HepG2 (cell line): ENCODE data around the gene POPDC2. TPM values are rescaled to one million over a fixed set of nuclear protein-coding genes. Genes with fewer than 3 reads are reported as not detected.

Source experiments
- ATAC-seq: fragments of 200-7000 bp; cut with Tn5 transposase; 3 replicates; pipeline ENCODE4 v1.9.1; 2020; ENCODE audit warnings: mild to moderate bottlenecking, moderate library complexity
- BruUV-seq: library from RNA; stranded (reverse); fragments of 400-500 nt; replicated peaks from 2 replicates; lab custom pipeline; 2021; lab: Mats Ljungman, UMichigan
- CTCF ChIA-PET: fragments of 300-600 bp; formaldehyde crosslinking; extraction: SDS; loops from one replicate; lab custom pipeline; 2021; ENCODE audit warnings: low total read pairs, inconsistent platforms, low intra/inter-chr PET ratio; lab: Yijun Ruan, JAX
- POLR2A ChIA-PET: fragments of 350-600 bp; sonication (Branson Sonifier 250); formaldehyde crosslinking; loops from one replicate; lab custom pipeline; 2020; ENCODE audit warnings: antibody characterized with exemption, inconsistent platforms; lab: Yijun Ruan, JAX
- DNase-seq: peaks from one replicate; pipeline ENCODE4 v3.0.0-alpha.2; 2015; ENCODE audit warnings: low spot score
- FAIRE-seq: peaks from 3 replicates; lab custom pipeline; 2011; peaks lifted over from hg19 to GRCh38; lab: Jason Lieb, UNC
- H2AFZ ChIP-seq: one replicate; pipeline ENCODE4 v1.6.1; 2011; ENCODE audit warnings: low read length, inconsistent platforms
- H3K27ac ChIP-seq: fragments of 300-600 bp; 3 replicates; pipeline ENCODE4 v1.8.0; 2011; ENCODE audit warnings: mixed run types, mild to moderate bottlenecking, mixed read lengths, low read length, inconsistent platforms; ENCODE audit not compliant: insufficient read depth; ENCODE audit errors: extremely low read length
- H3K27me3 ChIP-seq, 2 experiments: fragments of 200-600 bp in 1 of 2; 2 replicates in 1 of 2; 3 replicates in 1 of 2; pipeline versions ENCODE4 v1.6.0 to v1.8.0; 2011; ENCODE audit warnings: low read length in 2 of 2, mild to moderate bottlenecking in 2 of 2, moderate library complexity in 2 of 2, inconsistent platforms in 1 of 2; ENCODE audit not compliant: insufficient read depth in 2 of 2, control insufficient read depth in 1 of 2
- H3K36me3 ChIP-seq, 2 experiments: fragments of 200-600 bp in 1 of 2; replicated peaks in 1 of 2; 2 replicates in 1 of 2; 3 replicates in 1 of 2; pipeline versions ENCODE4 v1.5.1 to v1.8.0; 2011; ENCODE audit warnings: low read length in 2 of 2, inconsistent platforms in 1 of 2; ENCODE audit not compliant: insufficient read depth in 2 of 2, control insufficient read depth in 1 of 2
- H3K4me1 ChIP-seq: 2 replicates; pipeline ENCODE4 v1.5.1; 2012; ENCODE audit warnings: low read length, inconsistent platforms; ENCODE audit not compliant: insufficient read depth
- H3K4me2 ChIP-seq: 2 replicates; pipeline ENCODE4 v1.6.0; 2011; ENCODE audit warnings: low read depth, low read length, inconsistent platforms
- H3K4me3 ChIP-seq, 3 experiments: fragments of 200-600 bp in 1 of 3; sonication (generic), shearing (Covaris generic) in 1 of 3; replicated peaks in 1 of 3; 2 replicates each; pipeline ENCODE4 v1.5.1; 2011 to 2016; ENCODE audit warnings: low read length in 3 of 3, inconsistent platforms in 2 of 3, low read depth in 2 of 3, mild to moderate bottlenecking in 2 of 3, control low read depth in 1 of 3, mixed read lengths in 1 of 3; ENCODE audit not compliant: insufficient read depth in 1 of 3
- H3K79me2 ChIP-seq: one replicate; pipeline ENCODE4 v1.6.1; 2011; ENCODE audit warnings: low read length, inconsistent platforms; ENCODE audit not compliant: insufficient read depth
- H3K9ac ChIP-seq: 2 replicates; pipeline ENCODE4 v1.6.0; 2011; ENCODE audit warnings: mild to moderate bottlenecking, low read depth, low read length, inconsistent platforms; ENCODE audit not compliant: insufficient read depth
- H3K9me3 ChIP-seq: 2 replicates; pipeline ENCODE4 v1.5.1; 2012; ENCODE audit warnings: mild to moderate bottlenecking, low read length
- H4K20me1 ChIP-seq: 2 replicates; pipeline ENCODE4 v1.6.0; 2011; ENCODE audit warnings: inconsistent platforms, mild to moderate bottlenecking, low read length, moderate library complexity; ENCODE audit not compliant: insufficient read depth
- EED ChIP-seq: sonication (generic); formaldehyde crosslinking; IDR thresholded peaks from 2 replicates; pipeline ENCODE4 v1.5.0; 2020; ENCODE audit warnings: mild to moderate bottlenecking, missing genetic modification reagents
- ELK4 ChIP-seq: sonication (generic); formaldehyde crosslinking; IDR thresholded peaks from 2 replicates; pipeline ENCODE4 v1.9.0; 2021; ENCODE audit warnings: missing genetic modification reagents, borderline replicate concordance
- FOXP1 ChIP-seq, 2 experiments: fragments of 450-650 bp in 1 of 2; IDR thresholded peaks; 2 replicates each; pipeline ENCODE4 v1.6.1; 2017 to 2018; ENCODE audit warnings: antibody characterized with exemption in 1 of 2
- KLF11 ChIP-seq: IDR thresholded peaks from 2 replicates; pipeline ENCODE4 v1.6.1; 2016; ENCODE audit warnings: missing compliant biosample characterization
- MED1 ChIP-seq: sonication (generic); formaldehyde crosslinking; IDR thresholded peaks from 2 replicates; pipeline ENCODE4 v1.4.0; 2020; ENCODE audit warnings: missing genetic modification reagents
- MIXL1 ChIP-seq: IDR thresholded peaks from 2 replicates; pipeline ENCODE4 v1.6.1; 2016
- NAIF1 ChIP-seq: sonication (generic); formaldehyde crosslinking; IDR thresholded peaks from 2 replicates; pipeline ENCODE4 v1.5.0; 2020; ENCODE audit warnings: mild to moderate bottlenecking, missing genetic modification reagents, borderline replicate concordance
- PPARG ChIP-seq: conservative IDR thresholded peaks from 2 replicates; pipeline ENCODE4 v1.6.1; 2016; ENCODE audit warnings: missing biosample characterization, missing genetic modification reagents
- SUZ12 ChIP-seq: fragments of 150-350 bp; IDR thresholded peaks from 2 replicates; pipeline ENCODE4 v1.6.1; 2014; ENCODE audit warnings: low read depth, low read length
- THAP9 ChIP-seq: sonication (generic); formaldehyde crosslinking; IDR thresholded peaks from 2 replicates; pipeline ENCODE4; 2020; ENCODE audit warnings: missing genetic modification reagents, mild to moderate bottlenecking, borderline replicate concordance
- YEATS4 ChIP-seq: sonication (generic); formaldehyde crosslinking; IDR thresholded peaks from 2 replicates; pipeline ENCODE4 v1.4.0; 2020; ENCODE audit warnings: missing genetic modification reagents, borderline replicate concordance
- ZMYM2 ChIP-seq: sonication (generic); formaldehyde crosslinking; IDR thresholded peaks from 2 replicates; pipeline ENCODE4 v1.8.0; 2022; ENCODE audit warnings: mild to moderate bottlenecking, missing genetic modification reagents
- ZNF350 ChIP-seq: sonication (generic); formaldehyde crosslinking; IDR thresholded peaks from 2 replicates; pipeline ENCODE4 v1.4.0; 2020; ENCODE audit warnings: mild to moderate bottlenecking, low read depth, missing genetic modification reagents, borderline replicate concordance
- ZNF367 ChIP-seq: sonication (generic); formaldehyde crosslinking; IDR thresholded peaks from 2 replicates; pipeline ENCODE4 v1.4.0; 2020; ENCODE audit warnings: missing genetic modification reagents, borderline replicate concordance
- ZNF547 ChIP-seq: sonication (generic); formaldehyde crosslinking; IDR thresholded peaks from 2 replicates; pipeline ENCODE4 v1.5.1; 2020; ENCODE audit warnings: mild to moderate bottlenecking, missing genetic modification reagents
- ZNF75D ChIP-seq: sonication (generic); formaldehyde crosslinking; IDR thresholded peaks from 2 replicates; pipeline ENCODE4 v1.8.1; 2023; ENCODE audit warnings: missing genetic modification reagents, mild to moderate bottlenecking, borderline replicate concordance
- ZNF839 ChIP-seq: sonication (generic); formaldehyde crosslinking; IDR thresholded peaks from 2 replicates; pipeline ENCODE4 v1.4.0; 2020; ENCODE audit warnings: missing genetic modification reagents, mild to moderate bottlenecking, borderline replicate concordance
- ZNF883 ChIP-seq: sonication (generic); formaldehyde crosslinking; IDR thresholded peaks from 2 replicates; pipeline ENCODE4 v1.5.1; 2020; ENCODE audit warnings: mild to moderate bottlenecking, missing genetic modification reagents; ENCODE audit errors: not compliant biosample characterization
- ZSCAN20 ChIP-seq: sonication (generic); formaldehyde crosslinking; IDR thresholded peaks from 2 replicates; pipeline ENCODE4 v1.4.0; 2020; ENCODE audit warnings: missing genetic modification reagents, mild to moderate bottlenecking, borderline replicate concordance
- WGBS: methylation state at CpG from one replicate; pipeline ENCODE4 v1.1.6; 2017; ENCODE audit warnings: low lambda C conversion rate; 5-methylcytosine and 5-hydroxymethylcytosine counted together
- in situ Hi-C: cut with HindIII; loops from 2 replicates; pipeline ENCODE4 v1.10.0; 2017; ENCODE audit warnings: low pct_unique_long_range_greater_than_20kb; ENCODE audit not compliant: extremely low pct_ligation_motif_present
- intact Hi-C: fragments of 100-400 bp; cut with micrococcal nuclease; formaldehyde crosslinking; loops from one replicate; pipeline ENCODE4 v1.10.0; 2022; ENCODE audit not compliant: unreplicated experiment
- polyA plus RNA-seq, 8 experiments: library from polyadenylated mRNA; depleted of rRNA in 3 of 8; stranded (reverse) in 7 of 8; unstranded in 1 of 8; fragments of >200 nt; fragmentation: Illumina TruSeq in 4 of 8; extraction: Trizol in 4 of 8; gene quantifications; 2 replicates each; pipeline versions ENCODE4 v1.2.1 to v1.2.3, GENCODE V29; 2011 to 2016; ENCODE audit warnings: low read depth in 4 of 8, missing spikeins in 1 of 8, mixed read lengths in 1 of 8; ENCODE audit not compliant: insufficient read depth in 1 of 8
- total RNA-seq, 5 experiments: library from RNA; depleted of rRNA; stranded (reverse); fragments of >200 nt; fragmentation: Illumina TruSeq; extraction: Trizol; gene quantifications; 2 replicates each; pipeline ENCODE4 v1.2.3, GENCODE V29; 2016; ENCODE audit warnings: low read depth in 1 of 5
- TF ChIP-seq, protein P1 (sequence below): sonication (generic); IDR thresholded peaks from 2 replicates; pipeline ENCODE4 v1.6.1; 2016; ENCODE audit warnings: low read depth, borderline replicate concordance

Gene POPDC2
- total and polyA plus RNA-seq, 2 of the 13 experiments (the other 11 are each of a cell fraction or from before 2014, with no cell fraction given) = 0.18 to 0.58 TPM

GRCh38 chr3:119611664-119612063 lies 48.7 kb downstream of the POPDC2 start (continued):
- TF ChIP-seq THAP9 (no peak), PPARG (no peak), FOXP1 (IDR thresholded peaks at IDR 0.05) (no peak), FOXP1 (CRISPR knock-in tag; IDR thresholded peaks at IDR 0.05) (no peak), EED (CRISPR knock-in tag) (no peak), ZNF350 (CRISPR knock-in tag) (no peak)

DNA sequence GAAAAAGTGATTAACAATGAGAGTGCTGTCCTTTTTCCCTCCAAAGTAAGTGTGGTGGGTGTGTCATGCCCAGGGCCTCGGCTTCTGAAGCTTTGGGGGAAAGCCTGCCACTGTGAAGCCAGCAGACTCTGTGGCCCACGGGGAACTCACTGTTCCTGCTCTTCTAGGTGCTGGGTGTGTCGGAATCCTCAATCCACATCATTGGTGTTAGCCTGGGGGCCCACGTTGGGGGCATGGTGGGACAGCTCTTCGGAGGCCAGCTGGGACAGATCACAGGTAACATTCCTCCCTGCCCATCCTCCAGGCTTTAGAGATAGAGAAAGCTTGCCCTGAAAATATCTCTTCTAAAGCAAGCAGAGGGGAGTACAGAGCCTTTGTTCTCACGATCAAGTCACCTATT lies 51.1 kb downstream of the POPDC2 start:
- intact Hi-C loops (no loop called here), in situ Hi-C loops (no loop called here)
- Histone ChIP-seq H3K27me3 (0 out of 5 replicates have a peak, but pooled peaks cover 0 to 3% of the 10 kb centered on the region in 2 experiments), H3K4me2 (no peak overlapping the region), H4K20me1 (no peaks in the 10 kb centered on the region), H3K36me3 (no peaks in the 10 kb centered on the region), H3K79me2 (no peaks in the 10 kb centered on the region), H2AFZ (no peak overlapping the region), H3K9ac (no peak overlapping the region), H3K9me3 (no peaks in the 10 kb centered on the region), H3K4me3 (no peak overlapping the region), H3K4me1 (no peaks in the 10 kb centered on the region), H3K27ac (no peak overlapping the region)
- FAIRE-seq (no peak), ATAC-seq (no peak), DNase-seq (no peak)
- CTCF ChIA-PET = no interaction called here
- 3% methylated on average over 4 of the region's 6 CpGs for WGBS
- POLR2A ChIA-PET = no interaction called here
- no TSS peak for BruUV-seq
- TF ChIP-seq ELK4 (CRISPR knock-in tag) = no peak
- no peak for TF ChIP-seq ZMYM2 (CRISPR knock-in tag)
- no peak for TF ChIP-seq MED1 (CRISPR knock-in tag)
- no peak for TF ChIP-seq ZNF547 (CRISPR knock-in tag)
- TF ChIP-seq ZNF367 (CRISPR knock-in tag) = no peak
- TF ChIP-seq MIXL1 (CRISPR knock-in tag) = no peak
- no peak for TF ChIP-seq NAIF1
- TF ChIP-seq YEATS4 (CRISPR knock-in tag) = no peak
- no peak for TF ChIP-seq ZNF839 (CRISPR knock-in tag)
- TF ChIP-seq KLF11 (CRISPR knock-in tag) = no peak
- TF ChIP-seq ZNF883 (CRISPR knock-in tag) = no peak
- TF ChIP-seq ZNF75D (CRISPR knock-in tag) = no peak
- TF ChIP-seq, protein P1, sequence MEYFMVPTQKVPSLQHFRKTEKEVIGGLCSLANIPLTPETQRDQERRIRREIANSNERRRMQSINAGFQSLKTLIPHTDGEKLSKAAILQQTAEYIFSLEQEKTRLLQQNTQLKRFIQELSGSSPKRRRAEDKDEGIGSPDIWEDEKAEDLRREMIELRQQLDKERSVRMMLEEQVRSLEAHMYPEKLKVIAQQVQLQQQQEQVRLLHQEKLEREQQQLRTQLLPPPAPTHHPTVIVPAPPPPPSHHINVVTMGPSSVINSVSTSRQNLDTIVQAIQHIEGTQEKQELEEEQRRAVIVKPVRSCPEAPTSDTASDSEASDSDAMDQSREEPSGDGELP = no peak
- no peak for TF ChIP-seq ZSCAN20 (CRISPR knock-in tag)
- no peak for TF ChIP-seq SUZ12
